A673 (cell line): ENCODE data around the gene FHDC1. TPM values are rescaled to one million over a fixed set of nuclear protein-coding genes. Genes with fewer than 3 reads are reported as not detected.

Experiments
- BruUV-seq: library from RNA; stranded (reverse); fragments of 400-500 nt; replicated peaks from 2 replicates; lab custom pipeline; 2021; lab: Mats Ljungman, UMichigan
- CTCF ChIA-PET: fragments of 300-600 bp; sonication (Branson Sonifier 250); formaldehyde crosslinking; loops from one replicate; lab custom pipeline; 2022; ENCODE audit warnings: antibody characterized with exemption; lab: Charles Lee
- POLR2A ChIA-PET: fragments of 300-600 bp; sonication (Branson Sonifier 250); formaldehyde crosslinking; loops from one replicate; lab custom pipeline; 2022; ENCODE audit warnings: antibody characterized with exemption; ENCODE audit not compliant: low non-redundant PET; lab: Charles Lee
- DNase-seq: peaks from one replicate; pipeline ENCODE4 v3.0.0-alpha.2; 2015; ENCODE audit warnings: low spot score
- H3K27ac ChIP-seq: fragments of 200-600 bp; sonication (generic); 2 replicates; pipeline ENCODE4 v1.5.1; 2016; ENCODE audit warnings: mixed run types, low read depth, mild to moderate bottlenecking, mixed read lengths, antibody characterized with exemption, low read length; ENCODE audit not compliant: poor library complexity, severe bottlenecking
- H3K27me3 ChIP-seq: fragments of 200-600 bp; sonication (generic); replicated peaks from 2 replicates; pipeline ENCODE4 v1.6.1; 2017; ENCODE audit warnings: mixed run types, low read depth, mild to moderate bottlenecking, mixed read lengths, antibody characterized with exemption, low read length; ENCODE audit not compliant: insufficient read depth, poor library complexity
- H3K36me3 ChIP-seq: fragments of 200-600 bp; sonication (generic); 2 replicates; pipeline ENCODE4 v1.6.1; 2016; ENCODE audit warnings: mixed run types, mild to moderate bottlenecking, mixed read lengths, antibody characterized with exemption, low read length; ENCODE audit not compliant: insufficient read depth, poor library complexity, severe bottlenecking
- H3K4me1 ChIP-seq: fragments of 200-600 bp; sonication (generic); 2 replicates; pipeline ENCODE4 v1.6.1; 2017; ENCODE audit warnings: mixed run types, mild to moderate bottlenecking, mixed read lengths, antibody characterized with exemption, low read length; ENCODE audit not compliant: insufficient read depth, poor library complexity, severe bottlenecking
- H3K4me3 ChIP-seq: fragments of 200-600 bp; sonication (generic); 2 replicates; pipeline ENCODE4 v1.5.1; 2016; ENCODE audit warnings: low read depth, mixed run types, mild to moderate bottlenecking, mixed read lengths, low read length; ENCODE audit not compliant: poor library complexity, severe bottlenecking
- H3K9me3 ChIP-seq: fragments of 200-600 bp; sonication (generic); 2 replicates; pipeline ENCODE4 v1.6.1; 2016; ENCODE audit warnings: mixed run types, low read depth, mild to moderate bottlenecking, mixed read lengths, antibody characterized with exemption, low read length; ENCODE audit not compliant: poor library complexity, severe bottlenecking
- EZH2 ChIP-seq: fragments of 200-600 bp; sonication (generic); IDR thresholded peaks from 2 replicates; pipeline ENCODE4 v1.6.1; 2017; ENCODE audit warnings: borderline replicate concordance, low read depth, mild to moderate bottlenecking, mixed read lengths, antibody characterized with exemption, low read length; ENCODE audit not compliant: poor library complexity, severe bottlenecking
- intact Hi-C: fragments of 100-400 bp; cut with micrococcal nuclease; formaldehyde crosslinking; loops from one replicate; pipeline ENCODE4 v1.10.0; 2022; ENCODE audit not compliant: unreplicated experiment
- total RNA-seq: library from RNA; stranded (reverse); gene quantifications from 2 replicates; pipeline ENCODE4 v1.2.3, GENCODE V29; 2021
- TF ChIP-seq, protein P1 (sequence below): fragments of 300-800, 200-600 bp; sonication (generic); conservative IDR thresholded peaks from 2 replicates; pipeline ENCODE4 v1.5.1; 2017; ENCODE audit warnings: low read depth, mild to moderate bottlenecking, antibody characterized with exemption, low read length, moderate library complexity, mixed read lengths

The FHDC1 gene
- total RNA-seq, 1 experiment from 2014 or later = 0.26 TPM

DNA sequence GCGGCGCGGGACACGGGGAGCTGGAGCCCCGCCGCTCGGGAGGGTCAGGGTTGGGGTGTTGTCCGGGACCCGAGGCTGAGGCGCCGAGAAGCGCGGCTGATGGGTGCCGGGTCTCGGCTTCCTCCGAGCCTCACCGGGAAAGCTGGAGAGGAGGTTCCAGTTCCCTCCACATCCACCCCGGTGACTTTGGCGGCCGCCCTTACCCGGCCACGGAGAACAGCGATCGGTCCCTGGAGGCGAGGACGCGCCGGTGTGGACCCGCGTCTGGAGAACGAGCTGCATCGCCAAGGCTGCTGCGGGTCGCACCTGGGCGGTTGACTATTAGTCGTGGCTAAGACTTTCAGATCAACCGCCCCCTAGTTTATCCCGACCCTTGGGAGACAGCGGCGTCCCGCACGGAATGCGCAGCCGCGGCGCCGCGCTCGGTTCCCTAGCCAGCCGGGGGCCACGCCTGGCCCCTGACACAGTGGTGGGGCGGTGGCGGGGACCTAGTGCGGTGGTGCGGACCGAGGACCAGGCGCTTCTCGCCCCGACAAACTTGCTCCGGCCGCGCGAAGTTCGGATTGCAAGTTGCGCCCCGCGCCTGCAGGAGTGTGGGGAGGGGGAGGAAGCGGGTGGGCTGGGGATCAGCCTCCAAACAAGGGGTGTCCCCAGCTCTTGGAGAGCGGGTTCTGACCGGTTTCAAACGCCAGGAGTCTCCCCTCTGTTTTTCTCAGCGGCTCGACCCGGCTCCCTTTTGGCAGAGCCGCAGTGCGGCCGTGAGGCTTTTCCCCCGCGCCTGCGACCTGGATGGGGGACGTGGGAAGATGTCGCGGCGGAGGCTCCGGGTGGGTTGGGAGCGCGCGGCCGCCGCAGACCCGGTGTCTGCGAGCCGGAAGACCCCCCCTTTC, 568 bp downstream of the FHDC1 start:
- intact Hi-C loops = loop anchor here (5.0 kb wide), 1 partner anchor 146 kb away; no protein-coding TSS in a partner anchor
- POLR2A ChIA-PET = no interaction called here
- peaks cover 67% of the 10 kb centered on the region for H3K27me3 ChIP-seq

DNA sequence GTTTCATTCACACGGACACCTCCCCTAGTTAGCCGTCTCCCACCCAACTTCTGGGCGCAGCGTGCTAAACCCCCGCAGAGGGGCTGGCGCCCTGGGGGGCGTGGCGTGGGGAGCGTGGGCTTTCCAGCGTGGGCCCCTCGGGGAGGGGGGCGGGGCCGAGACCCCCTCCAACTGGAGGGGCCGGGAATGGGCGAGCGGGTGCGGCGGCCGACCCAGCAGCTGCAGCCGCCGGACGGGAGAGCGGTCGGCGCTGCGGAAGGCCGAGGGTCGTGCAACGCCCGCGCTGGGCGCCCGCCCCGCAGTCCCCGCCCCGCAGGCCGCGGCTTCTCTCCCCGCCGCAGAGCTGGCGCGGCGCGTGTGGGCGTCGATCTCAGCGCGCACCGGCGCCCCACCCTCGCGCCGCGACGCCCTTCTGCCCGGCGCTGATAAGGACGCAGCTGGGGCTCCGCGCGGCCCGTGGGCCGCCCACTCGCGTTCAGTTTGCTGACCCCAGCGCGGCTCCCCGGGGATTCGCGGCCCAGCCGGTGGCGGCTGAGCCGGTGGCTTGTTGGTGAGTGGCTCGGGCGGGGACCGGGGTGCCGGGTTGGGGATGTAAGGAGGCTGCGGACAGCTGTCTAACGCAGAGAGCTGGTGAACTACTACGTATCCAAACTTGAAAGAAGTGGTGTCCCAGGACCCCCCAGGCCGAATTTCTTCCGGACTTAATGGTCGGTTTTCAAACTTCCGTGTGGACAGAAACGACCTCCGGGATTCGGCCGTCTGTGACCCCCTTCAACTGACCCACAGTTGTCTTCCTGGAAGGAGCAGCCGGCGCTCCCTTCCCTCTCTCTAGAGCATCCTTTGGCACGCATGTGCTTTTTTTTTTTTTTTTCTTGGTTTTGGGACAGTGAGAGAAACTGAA, 1.5 kb downstream of the FHDC1 start:
- ChIA-PET POLR2A (no interaction called here), CTCF (no interaction called here)
- TF ChIP-seq, protein P1, sequence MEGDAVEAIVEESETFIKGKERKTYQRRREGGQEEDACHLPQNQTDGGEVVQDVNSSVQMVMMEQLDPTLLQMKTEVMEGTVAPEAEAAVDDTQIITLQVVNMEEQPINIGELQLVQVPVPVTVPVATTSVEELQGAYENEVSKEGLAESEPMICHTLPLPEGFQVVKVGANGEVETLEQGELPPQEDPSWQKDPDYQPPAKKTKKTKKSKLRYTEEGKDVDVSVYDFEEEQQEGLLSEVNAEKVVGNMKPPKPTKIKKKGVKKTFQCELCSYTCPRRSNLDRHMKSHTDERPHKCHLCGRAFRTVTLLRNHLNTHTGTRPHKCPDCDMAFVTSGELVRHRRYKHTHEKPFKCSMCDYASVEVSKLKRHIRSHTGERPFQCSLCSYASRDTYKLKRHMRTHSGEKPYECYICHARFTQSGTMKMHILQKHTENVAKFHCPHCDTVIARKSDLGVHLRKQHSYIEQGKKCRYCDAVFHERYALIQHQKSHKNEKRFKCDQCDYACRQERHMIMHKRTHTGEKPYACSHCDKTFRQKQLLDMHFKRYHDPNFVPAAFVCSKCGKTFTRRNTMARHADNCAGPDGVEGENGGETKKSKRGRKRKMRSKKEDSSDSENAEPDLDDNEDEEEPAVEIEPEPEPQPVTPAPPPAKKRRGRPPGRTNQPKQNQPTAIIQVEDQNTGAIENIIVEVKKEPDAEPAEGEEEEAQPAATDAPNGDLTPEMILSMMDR = no peak
- TF ChIP-seq EZH2 = no peak
- H3K4me3 ChIP-seq = peak overlapping the region; percentile 61
- peaks cover 67% of the 10 kb centered on the region for H3K27me3 ChIP-seq
- no peak overlapping the region for H3K27ac ChIP-seq
- no peaks in the 10 kb centered on the region for H3K36me3 ChIP-seq
- H3K4me1 ChIP-seq = no peaks in the 10 kb centered on the region
- no TSS peak for BruUV-seq
- DNase-seq = peak; percentile 34
- intact Hi-C loops = loop anchor here (5.0 kb wide), 1 partner anchor 145 kb away; no protein-coding TSS in a partner anchor
- no peaks in the 10 kb centered on the region for H3K9me3 ChIP-seq

More for the DNA sequence above, 568 bp downstream of the FHDC1 start:
- no peaks in the 10 kb centered on the region for H3K9me3 ChIP-seq
- no peak overlapping the region for H3K27ac ChIP-seq
- TF ChIP-seq EZH2 = peak; percentile 87
- TF ChIP-seq, protein P1 = no peak
- no peaks in the 10 kb centered on the region for H3K4me1 ChIP-seq
- H3K4me3 ChIP-seq = peak overlapping the region; percentile 61
- DNase-seq = peak; percentile 27
- no TSS peak for BruUV-seq
- CTCF ChIA-PET = no interaction called here
- H3K36me3 ChIP-seq = no peaks in the 10 kb centered on the region

DNA sequence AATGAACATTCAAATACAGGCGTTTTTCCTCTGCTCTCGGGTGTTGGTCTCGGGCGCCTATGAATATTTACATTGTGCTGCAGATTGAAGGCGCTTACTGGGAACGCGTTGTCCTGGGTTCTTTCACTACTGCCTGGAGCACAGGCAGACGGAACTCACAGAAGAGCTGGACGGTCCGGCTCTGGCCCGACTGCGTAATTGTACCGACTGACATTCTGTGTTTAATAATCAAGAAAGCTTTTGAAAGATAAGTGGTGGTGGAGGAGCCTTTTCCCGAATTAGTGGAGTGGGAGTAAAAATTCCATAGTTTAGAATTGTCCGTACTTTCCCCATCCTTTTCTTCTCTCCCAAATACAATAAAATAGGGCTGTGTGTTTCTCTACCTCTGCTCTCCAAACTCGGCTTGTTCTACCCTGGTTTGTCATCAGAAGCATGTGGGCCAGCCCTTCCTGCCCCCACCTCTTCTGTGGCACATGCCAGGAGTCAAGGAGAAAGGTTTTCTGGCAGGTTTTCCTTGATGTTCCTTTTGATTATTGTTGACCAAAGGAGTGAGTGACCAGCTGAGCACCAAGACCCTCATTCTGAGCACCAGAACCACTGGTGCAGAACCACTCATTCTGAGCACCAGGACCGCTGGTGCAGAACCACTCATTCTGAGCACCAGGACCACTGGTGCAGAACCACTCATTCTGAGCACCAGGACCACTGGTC, 2.3 kb downstream of the FHDC1 start:
- BruUV-seq = no TSS peak
- intact Hi-C loops = loop anchor here (5.0 kb wide), 1 partner anchor 144 kb away; no protein-coding TSS in a partner anchor
- no peaks in the 10 kb centered on the region for H3K9me3 ChIP-seq
- peak overlapping the region; percentile 61 for H3K4me3 ChIP-seq
- peak; percentile 53 for TF ChIP-seq EZH2
- TF ChIP-seq, protein P1 = no peak
- H3K27me3 ChIP-seq = peaks cover 67% of the 10 kb centered on the region
- no peak for DNase-seq
- H3K4me1 ChIP-seq = no peaks in the 10 kb centered on the region
- no peak overlapping the region for H3K27ac ChIP-seq
- ChIA-PET POLR2A (interaction anchor here (0.6 kb wide), 1 partner anchor 150 kb away, joined by 5 read pairs; no protein-coding TSS in a partner anchor), CTCF (no interaction called here)
- no peaks in the 10 kb centered on the region for H3K36me3 ChIP-seq
